Activated CD4-positive, alpha-beta T cell treated with anti-CD3 and anti-CD28 coated beads for 4 hours (primary cell): ENCODE data around the gene SHC2.
"Not testable (repeated sequence)": the region's sequence is repeated elsewhere in the genome, so short reads cannot be mapped to it uniquely, and the experiment has no call there.

Source experiments
- DNase-seq, 2 donors: peaks; one replicate each; pipeline ENCODE4 v3.0.0-alpha.2; 2020

The SHC2 gene

DNA sequence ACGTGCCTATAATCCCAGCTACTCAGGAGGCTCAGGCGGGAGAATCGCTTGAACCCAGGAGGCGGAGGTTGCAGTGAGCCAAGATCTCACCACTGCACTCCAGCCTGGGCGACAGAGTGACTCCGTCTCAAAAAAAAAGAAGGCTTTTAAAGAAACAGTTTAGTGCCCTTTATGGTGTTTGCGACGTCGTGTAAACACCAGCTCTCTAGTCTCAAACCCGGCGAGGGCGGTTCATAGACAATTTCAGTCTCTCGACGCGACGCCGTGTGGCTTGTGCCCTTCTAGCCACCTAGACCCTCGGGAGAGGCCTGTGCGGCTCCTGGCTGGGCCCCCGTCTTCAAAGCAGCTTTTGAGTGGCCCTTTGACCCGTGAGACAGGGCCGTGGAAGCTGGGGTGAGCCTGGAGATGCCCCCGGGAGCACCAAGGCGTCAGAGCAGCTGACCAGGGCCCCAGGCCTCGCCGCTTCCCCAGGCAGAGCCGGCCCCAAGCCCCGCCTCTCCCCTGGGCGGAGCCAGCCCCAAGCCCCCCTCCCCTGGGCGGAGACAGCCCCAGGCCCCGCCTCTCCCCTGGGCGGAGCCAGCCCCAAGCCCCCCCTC is 30.4 kb upstream of the SHC2 start:
- DNase-seq: peak in 1 of 2 donors; percentile 26

DNA sequence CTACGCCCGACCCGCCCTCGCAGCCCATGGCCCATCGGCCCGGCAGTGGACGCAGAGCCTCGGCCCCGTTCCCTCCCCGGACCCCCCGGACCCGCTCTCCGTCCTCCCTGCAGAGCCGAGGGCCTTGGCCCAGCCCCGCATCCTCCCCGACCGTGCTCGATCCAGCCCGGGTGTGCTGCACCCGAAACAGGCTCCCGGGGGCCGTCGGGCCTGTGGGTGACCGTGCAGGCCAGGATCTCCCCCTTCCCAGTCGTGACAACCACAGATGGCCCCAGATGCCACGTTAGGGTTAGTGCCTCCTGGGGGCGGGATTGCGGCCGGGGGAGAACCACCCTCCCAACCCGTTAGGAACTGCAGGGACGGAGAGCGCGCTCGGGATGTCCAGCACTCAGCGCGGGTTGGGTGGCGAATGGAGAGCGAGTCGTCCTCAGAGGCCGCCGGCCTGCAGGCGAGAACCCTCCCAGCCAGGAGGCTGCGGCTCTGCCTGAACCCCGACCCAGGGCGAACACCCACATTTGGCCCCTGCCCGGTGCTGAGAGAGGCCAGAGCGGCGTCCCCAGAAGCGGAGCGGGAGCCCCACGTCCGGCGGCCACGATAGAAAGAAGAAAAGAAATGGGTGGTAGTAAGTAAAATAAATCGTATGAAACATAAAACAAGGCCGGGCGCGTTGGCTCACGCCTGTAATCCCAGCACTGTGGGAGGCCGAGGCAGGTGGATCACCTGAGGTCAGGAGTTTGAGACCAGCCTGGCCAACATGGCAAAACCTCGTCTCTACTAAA is 28.8 kb upstream of the SHC2 start:
- DNase-seq: no peak

DNA sequence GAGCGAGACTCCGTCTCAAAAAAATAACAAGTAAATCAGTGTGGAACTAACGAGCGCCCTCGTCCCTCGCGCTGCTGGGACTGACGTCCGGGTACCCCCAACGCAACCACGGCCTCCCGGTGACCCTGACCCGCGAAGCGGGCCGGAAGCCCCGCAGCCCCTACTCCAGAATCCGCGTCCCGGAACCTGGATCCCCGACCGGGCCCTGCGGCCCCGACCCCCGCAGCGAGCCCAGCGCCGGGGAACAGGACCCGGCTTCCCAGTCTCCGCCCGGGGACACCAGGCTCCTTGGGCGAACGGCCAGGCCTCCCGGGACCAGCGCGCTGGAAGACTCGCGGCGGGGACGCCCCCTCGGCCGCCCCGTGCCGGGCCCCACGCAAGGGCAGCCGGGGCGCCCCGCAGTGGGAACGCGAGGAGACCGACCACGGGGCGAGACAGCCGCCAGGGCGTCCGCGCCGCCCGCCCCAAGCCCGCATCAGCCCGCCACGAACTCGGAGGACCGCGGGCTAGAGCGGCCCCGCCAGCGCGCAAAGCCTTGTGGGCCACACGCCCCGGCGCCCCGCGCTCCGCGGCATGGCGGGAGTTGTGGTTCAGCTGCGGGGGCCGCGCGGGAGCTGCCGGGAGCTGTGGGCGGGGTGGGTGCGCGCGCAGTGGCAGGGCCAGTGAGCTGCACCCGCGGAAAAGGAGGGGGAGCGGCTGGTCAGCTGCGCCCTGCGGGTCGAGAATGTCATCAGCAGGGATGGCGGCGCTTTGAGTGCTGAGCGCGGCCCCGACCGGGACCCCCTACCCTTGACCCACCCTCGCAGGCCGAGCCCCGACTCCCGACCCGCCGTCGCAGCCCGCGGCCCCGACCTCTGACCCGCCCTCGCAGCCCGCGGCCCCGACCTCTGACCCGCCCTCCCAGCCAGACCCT is 27.9 kb upstream of the SHC2 start:
- peak; percentile 90 to 93 for DNase-seq

DNA sequence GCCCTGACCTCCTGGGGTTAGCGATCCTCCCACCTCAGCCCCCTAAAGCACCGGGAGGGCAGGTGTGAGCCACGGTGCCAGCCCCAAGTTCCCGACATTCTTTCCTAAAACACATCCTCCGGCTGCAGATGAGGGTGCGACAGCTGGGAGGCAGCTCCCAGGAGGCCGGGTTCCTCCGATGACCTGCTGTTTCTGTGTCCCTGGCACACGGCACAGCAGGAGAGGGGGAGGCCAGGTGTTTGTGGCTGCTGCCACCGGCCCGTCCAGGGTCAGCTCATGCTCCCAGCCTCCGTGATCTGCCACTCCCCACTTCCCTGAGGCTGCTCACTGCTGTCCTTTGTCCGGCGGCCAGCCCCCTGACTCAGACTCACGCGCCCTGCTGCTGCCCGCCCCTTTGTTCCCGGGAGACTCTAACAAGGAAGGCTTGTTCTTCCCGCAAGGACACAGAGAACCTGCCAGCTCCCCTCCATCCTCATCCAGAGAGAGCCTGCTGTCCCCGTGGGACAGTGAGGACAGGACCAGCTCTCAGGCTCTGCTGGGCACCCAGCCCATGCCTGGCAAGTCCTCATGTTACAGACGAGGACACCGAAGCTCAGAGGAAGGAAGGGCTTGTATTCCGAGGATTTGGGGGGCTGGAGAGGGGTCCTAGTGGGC is 24.9 kb upstream of the SHC2 start:
- DNase-seq: no peak

DNA sequence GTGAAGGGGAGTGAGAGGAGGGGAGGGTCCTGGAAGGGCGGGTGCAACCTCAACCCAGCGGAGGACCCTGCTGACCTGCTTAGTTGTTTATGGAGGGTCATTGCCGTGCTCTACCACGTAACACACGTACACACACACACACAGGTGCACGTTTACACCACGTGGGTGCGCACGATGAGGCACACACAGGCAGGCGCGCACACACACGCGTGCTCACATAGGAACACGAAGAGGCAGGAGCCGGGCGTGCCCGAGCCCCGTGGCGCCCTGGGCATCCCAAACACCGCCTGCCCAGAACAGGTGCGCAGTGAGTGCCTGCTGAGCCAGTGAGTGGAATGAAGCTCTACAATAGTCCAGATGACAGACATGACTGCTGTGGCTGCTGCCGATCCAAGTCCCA is 24.2 kb upstream of the SHC2 start:
- no peak for DNase-seq

DNA sequence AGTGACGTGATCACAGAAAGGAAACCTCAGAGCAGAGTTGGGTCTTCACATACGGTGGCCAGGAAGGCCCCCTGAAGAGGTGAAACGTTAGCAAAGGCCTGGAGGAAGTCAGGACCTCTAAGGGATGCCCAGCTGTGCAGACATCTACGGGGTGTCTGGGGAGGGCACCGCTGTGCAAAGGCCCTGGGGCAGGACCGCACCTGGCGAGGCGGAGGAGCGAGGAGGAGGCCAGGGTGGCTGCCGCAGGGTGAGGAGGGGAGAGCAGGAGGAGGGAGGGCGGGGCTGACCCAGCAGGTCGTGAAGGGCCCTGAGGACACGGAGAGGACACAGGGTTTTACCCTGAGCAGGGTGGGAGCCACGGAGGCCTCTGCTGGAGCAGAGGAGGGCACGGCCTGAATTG is 23.7 kb upstream of the SHC2 start:
- DNase-seq: no peak

DNA sequence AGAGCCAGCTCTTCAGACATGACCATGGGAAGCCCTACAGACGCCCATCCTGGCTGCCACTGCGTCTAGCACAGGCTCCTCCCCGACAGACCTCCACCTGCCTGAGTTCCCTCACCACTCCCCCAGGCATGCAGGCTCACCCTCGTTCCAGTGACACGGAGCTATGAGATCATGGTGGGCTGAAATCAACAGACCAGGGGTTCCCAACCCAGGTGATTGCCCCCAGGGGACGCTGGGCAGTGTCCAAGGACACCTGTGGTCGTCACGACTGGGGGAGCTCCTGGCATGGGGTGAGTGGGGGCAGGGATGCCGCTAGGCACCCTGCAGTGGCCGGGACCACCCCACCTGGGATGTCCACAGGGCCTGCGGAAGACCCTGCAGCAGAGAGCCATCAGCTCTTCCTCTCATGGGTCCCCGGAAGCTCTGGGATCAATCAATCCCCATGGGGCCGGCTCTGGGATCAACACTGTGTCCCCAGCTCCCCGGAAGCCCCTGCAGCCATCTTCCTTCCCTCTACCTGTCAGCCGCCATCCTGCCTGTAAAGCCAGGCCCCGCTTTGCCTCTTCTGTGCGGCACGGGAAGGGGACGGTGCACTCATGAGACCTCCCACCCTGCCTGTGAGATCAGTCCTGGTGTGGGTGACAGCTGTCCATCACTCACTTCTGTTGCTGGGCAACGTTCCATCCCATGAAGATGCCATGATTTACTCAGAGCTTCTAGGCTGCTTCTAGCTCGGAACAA is 22.7 kb upstream of the SHC2 start:
- no peak for DNase-seq

DNA sequence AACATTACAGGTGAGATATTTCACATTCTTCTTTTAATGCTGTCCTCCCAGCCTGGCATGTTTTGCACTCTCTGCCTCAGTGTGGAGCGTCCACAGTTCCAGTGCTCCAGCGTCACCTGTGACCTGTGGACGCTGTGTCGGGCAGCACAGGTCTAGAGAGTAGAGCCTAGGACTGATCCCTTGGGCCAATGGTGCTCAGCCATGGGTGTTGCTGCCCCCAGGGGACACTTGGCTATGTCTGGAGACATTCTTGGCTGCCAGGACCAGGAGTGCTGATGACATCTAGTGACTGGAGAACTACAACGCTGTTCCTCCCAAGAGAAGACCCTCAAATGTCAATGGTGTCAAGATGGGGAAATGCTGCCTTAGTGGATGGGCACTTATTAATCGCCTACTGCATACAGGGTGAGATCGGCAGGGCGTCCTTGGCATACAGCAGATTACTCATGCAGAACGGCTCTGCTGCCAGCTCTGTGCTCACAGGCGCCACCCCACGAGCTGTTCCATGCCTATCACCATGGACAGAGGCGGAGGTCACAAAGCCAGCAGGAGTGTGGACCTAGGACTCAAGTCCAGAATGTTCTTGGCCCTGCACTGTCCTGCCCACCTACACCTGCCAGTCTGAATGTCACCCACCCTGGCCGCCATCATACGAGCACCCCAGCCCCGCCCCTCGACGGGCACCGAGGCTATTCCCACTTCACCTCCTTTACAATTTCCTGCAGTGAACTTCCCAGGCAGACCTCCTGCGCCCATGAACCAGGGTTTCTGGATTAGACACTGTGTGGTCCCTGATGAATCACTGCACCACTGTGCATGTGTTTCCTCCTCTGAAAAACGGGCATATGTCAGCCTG is 21.6 kb upstream of the SHC2 start:
- no peak for DNase-seq

DNA sequence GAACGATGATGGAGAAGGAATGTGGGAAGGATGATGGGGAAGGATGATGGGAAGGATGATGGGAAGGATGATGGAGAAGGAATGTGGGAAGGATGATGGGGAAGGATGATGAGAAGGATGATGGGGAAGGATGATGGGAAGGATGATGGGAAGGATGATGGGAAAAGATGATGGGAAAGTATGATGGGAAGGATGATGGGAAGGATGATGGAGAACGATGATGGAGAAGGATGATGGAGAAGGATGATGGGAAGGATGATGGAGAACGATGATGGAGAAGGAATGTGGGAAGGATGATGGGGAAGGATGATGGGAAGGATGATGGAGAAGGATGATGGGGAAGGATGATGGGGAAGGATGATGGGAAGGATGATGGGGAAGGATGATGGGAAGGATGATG is 20.3 kb upstream of the SHC2 start:
- not testable (repeated sequence) for DNase-seq

DNA sequence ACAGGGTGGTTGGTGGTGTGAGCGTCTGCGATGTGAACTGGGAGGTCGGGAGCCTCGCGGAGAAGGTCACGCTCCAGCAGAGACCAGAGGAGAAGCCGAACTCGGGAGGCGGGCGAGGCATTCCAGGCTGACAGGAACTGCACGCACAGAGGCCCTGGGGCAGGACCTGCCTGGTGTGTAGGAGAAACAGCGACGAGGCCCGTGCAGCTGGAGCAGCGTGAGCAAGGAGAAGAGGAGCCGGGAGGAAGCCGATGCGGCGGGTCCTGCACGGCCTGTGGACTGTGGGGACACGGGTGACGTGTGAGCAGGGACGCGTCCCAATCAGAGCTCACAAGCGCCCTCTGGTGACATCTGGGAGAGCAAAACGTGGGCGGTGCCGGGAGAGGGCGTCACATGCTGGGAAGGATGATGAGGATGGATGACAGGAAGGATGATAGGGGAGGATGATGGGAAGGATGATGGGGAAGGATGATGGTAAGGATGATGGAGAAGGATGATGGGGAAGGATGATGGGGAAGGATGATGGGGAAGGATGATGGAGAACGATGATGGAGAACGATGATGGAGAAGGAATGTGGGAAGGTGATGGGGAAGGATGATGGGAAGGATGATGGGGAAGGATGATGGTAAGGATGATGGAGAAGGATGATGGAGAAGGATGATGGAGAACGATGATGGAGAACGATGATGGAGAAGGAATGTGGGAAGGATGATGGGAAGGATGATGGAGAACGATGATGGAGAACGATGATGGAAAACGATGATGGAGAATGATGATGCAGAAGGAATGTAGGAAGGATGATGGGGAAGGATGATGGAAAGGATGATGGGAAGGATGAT is 19.4 kb upstream of the SHC2 start:
- DNase-seq: peak; percentile 25 to 45

DNA sequence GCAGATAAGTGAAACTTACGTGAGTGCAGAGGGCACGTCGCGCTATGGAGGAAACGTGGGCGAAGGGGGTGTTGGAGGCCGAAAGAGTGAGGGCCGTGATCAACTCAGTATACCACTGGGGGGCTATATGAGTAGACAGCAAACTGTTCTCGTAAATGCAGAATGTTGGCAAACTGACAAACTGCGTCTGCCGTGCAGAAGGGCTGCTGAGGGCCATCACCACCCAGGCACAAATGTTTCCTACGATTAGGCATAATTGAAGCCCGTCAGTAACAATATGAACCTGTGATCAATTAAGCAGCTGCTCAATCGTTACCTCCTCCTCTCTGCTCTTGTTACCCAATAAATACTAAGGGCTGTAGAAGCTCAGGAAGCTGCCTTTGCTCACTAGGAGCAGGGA is 18.1 kb upstream of the SHC2 start:
- no peak for DNase-seq

DNA sequence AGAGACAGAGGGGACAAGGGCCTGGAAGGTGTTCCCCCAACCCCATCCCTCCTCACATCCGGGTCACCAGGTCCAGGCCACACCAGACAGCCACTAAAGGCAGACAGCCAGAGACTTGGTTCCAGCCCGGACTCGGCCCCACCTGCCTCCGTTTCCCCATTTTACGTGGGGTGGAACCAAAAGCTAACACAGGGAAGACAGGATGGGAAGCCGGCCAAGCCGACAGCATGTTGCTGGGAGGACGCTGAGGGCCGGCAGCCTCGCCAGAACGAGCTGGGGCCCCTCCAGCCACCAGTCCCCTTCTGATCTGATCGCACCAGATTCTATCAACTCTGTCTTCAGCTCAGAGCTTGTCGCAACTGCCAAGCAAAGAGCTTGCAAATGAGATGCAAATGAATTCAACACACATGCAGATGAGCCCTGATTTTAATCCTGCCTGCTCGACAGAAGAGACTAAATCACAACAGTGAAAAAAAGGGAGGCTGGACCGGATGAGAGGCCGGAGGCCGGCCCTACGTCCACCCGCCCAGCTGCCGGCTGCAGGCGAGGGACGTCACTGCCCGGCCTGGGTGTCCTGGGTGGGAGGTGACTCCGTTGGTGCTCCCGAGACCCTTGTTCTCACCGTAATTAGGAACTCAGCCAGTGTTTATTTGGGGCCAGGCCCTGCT is 17.5 kb upstream of the SHC2 start:
- DNase-seq: no peak

DNA sequence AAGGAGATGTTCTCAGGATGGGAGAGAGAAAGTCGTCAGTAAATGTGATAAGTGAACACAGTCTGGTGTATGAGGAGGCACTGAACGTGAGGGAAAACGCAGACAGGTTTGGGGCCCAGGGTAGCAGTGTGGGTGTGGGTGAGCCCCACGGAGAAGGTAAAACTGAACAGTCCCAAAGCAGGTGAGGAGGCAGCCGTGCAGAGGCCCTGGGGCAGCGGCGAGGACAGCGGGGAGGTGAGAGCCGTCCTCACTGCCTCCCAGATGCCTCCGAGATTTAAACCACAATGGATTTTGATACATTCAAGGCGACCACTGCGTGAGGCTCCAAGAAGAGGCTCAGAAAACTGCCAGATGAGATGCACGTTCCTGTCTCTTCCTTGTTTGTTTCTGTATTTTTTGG is 14.5 kb upstream of the SHC2 start:
- DNase-seq: no peak

DNA sequence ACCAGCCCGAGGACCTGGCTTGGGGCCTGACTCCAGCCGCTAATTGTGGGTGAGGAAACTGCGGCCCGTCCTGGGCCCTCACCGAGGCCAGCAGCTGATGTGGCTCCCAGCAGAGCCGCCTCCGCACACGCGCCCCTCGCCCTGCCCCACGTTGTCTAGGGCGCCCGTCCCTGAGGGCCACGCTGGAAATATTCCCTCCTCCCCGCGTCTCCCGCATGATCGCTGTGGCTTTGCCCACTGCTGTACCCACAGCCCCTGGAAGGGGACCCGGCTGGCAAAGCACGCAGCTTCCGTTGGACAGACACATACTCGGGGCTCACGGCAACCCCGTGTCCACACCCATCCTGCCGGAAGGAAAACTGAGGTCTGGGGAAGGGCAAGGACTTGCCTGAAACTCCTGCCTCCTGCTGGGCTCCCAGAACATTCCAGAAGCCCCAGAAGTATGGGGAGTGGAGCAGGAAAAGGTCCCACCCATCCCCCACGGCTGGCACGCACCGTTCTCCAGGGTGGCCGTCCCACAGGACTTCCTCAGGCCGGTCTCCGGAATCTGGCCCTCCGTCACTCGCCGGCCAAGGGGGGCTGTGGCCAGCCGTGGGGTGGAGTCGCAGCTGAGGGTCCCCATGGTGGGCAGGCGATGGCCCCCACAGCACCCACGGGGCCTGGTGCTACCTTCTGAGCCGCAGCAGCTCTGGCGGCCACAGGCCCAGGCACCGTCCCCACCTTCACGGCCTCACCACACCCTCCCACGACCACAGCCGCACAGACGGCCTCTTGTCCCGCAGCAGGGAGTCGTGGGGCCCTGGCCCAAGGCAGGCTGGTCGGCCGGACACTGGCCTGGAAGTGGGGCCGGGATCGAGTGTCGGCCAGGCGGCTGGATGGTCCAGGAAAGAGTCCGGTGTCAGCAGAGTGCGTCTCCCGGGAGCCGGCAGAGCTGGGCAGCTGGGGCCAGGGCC is 13.6 kb upstream of the SHC2 start:
- no peak for DNase-seq

DNA sequence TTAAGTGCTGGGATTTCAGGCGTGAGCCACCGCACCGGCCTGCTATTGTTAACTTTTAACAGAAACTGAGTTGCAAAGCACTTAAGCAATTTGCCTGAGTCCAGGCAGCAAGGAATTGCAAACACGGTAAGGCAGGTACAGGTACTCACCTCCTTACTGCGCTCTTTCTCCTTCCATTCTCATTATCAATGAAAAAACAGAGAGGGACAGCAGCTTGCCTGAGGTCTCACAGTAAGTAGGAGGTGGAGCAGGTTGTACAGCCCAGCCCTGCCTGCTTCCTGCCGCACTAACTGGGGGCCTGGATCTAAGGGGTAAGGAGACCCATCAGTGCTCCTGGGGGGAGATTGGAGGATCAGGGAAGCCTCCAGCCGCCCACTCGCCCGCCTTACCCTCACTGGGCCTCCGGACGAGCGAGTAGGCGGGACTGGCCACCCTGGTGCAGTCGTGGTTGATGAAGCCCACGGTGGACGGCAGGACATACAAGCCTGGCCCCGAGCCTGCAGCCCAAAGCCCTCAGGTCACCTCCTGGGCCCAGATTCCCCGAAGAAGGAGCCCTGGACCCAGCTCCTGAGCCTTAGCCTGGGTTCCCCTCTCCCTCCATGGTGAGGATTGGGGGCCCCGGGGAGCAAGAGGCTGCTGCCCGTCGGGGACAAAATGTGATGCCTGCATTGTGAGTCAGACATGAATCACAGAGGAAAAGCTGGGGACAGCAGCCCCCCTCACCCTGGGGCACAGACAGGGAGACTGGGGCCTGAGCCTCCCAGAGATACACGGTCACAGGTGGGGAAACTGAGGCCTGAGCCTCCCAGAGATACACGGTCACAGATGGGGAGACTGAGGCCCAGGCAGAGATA is 11.4 kb upstream of the SHC2 start:
- DNase-seq: no peak

DNA sequence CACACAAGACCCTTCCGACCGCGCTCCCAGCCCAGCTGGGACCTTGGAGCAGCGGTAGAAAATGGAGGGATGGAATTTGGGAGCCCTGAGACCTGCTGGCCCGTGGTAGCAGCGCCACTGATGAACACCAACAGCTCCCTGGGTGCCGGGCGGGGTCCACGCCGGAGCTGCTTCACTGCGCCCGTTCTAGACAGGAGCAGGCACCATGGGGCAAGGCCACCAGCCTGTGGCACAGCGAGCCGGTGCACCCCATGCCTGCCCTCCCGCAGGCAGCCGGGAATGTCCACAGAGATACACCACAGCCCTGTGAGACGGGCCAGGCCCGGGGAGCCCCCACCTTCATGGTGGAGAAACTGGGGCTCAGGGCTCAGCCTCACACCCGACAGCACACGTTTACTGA is 9.9 kb upstream of the SHC2 start:
- DNase-seq: no peak

DNA sequence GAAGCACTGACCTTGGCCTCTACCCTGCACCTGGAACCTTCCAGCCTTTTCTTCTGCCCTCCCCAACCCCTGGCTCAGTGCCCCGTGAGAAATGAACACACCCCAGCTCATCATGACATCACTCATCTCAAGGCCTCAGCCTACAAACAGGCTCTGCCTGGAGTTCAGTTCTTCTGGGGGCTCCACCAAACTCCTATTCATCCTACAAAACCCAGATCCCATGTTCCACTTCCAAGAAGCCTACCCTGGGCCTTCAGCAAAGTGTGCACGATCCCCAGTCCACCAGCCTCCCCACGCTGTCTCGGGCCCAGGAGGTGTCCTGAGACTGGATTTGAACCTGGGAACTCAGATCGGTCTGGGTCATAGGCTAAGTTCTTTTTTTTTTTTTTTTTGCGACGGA is 9.0 kb upstream of the SHC2 start:
- no peak for DNase-seq
